ENCODE measurements around the gene BEAN1. TPM values are rescaled to one million over a fixed set of nuclear protein-coding genes. Genes with fewer than 3 reads are reported as not detected.

BEAN1 gene
- total and polyA plus RNA-seq, 8 donors: 0.08 to 0.41 (median 0.14) TPM; not detected in 5

DNA sequence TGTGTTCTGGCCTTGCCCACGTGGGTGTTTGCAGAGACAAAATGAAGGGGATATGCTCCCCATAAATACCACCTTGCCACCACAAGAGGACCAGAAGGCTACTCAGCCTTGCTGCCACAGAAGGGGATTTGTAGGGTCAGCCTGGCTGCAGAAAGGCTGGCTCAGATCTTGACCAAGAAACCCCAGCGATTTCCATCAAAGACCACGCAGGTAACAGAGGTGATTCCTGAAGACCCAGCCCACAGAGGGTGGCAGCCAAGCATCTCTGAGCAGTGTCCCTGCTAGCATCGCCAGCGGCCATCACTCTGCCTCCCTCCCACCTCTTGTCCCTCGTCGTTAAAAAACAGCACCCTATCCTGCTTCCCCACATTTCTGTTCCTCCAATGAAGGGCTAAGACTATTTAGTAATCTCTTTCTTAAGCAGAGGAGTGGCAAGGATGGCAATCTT is 54.9 kb downstream of the BEAN1 start:
- peaks cover 0 to 6% (median 0%) of the 10 kb centered on the region in 4 donors for H3K27me3 ChIP-seq
- no peak for FAIRE-seq
- DNase-seq: no peak
- WGBS, 2 donors: 52 to 58% methylated on average over 7 of the region's 7 CpGs
- no peak for TF ChIP-seq CTCF (IDR thresholded peaks at IDR 0.05)
- H3K36me3 ChIP-seq: no peaks in the 10 kb centered on the region
- no peaks in the 10 kb centered on the region for H3K4me1 ChIP-seq
- H3K4me3 ChIP-seq: no peak overlapping the region
- ATAC-seq: no peak
- no peaks in the 10 kb centered on the region for H3K9me3 ChIP-seq
- no peak overlapping the region for H3K27ac ChIP-seq
- intact Hi-C loops (cut with DNase I): loop anchor here in 1 of 3 donors (5.0 kb wide), 1 partner anchor 75 kb away; no protein-coding TSS in a partner anchor

GRCh38 chr16:66483689-66484452 is 56.8 kb downstream of the BEAN1 start:
- 34 to 36% methylated on average over 14 of the region's 14 CpGs for WGBS, 2 donors
- H3K4me3 ChIP-seq: no peak overlapping the region
- no peaks in the 10 kb centered on the region for H3K9me3 ChIP-seq
- H3K27me3 ChIP-seq: no peaks in the 10 kb centered on the region
- H3K36me3 ChIP-seq: no peaks in the 10 kb centered on the region
- ATAC-seq (peak; percentile 78 to 88 (median 86)), FAIRE-seq (no peak), DNase-seq (peak; percentile 61 to 92 (median 80))
- peak; percentile 81 to 89 (median 88) for TF ChIP-seq CTCF (IDR thresholded peaks at IDR 0.05)
- no peak overlapping the region for H3K27ac ChIP-seq
- intact Hi-C loops (cut with DNase I): loop anchor here in 1 of 3 donors (5.0 kb wide), 1 partner anchor 77 kb away; no protein-coding TSS in a partner anchor
- H3K4me1 ChIP-seq: no peaks in the 10 kb centered on the region

DNA sequence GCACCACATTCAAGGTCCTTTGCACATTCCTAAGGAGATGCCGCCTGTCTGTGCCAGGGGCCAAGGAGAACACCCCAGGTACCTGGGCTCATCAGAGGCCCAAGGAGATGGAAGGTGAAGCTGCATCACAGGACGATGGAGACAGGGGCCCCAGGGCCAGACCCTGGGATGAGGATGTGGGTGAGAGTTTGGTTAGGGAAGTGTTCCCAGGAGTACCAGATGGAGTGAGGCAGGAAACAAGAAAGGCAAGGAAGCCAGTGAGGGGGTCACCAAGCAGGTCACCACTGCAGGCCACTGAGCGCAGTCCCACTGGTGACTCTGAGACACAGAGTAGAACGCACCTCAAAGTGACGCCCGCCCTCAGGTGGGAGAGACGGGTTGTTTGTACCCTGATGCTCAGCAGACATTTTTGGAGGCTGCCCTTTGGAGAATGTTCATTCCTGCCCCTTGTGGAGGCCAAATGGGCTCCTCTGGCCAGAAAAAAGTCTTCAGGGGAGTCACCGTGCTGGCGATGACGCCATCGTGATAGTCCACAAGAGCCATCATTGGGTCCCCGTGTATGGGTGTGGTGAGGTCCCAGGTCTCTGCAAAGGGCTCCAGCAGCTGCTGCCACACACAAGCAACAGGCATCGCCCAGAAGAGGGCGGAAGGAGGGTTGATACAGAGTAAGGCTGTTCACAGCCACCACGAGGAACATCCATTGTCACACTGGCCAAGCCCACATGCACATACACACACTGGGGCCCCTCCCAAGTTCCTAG is 57.5 kb downstream of the BEAN1 start:
- Histone ChIP-seq H3K9me3 (no peaks in the 10 kb centered on the region), H3K36me3 (no peaks in the 10 kb centered on the region), H3K4me3 (no peak overlapping the region), H3K27me3 (no peaks in the 10 kb centered on the region), H3K27ac (no peak overlapping the region), H3K4me1 (no peaks in the 10 kb centered on the region)
- 77 to 83% methylated on average over 15 of the region's 15 CpGs for WGBS, 2 donors
- no peak for FAIRE-seq
- DNase-seq: peak in 1 of 6 donors; percentile 40
- no peak for ATAC-seq
- intact Hi-C loops (cut with DNase I): loop anchor here in 1 of 3 donors (5.0 kb wide), 1 partner anchor 77 kb away; no protein-coding TSS in a partner anchor
- TF ChIP-seq CTCF (IDR thresholded peaks at IDR 0.05): no peak

DNA sequence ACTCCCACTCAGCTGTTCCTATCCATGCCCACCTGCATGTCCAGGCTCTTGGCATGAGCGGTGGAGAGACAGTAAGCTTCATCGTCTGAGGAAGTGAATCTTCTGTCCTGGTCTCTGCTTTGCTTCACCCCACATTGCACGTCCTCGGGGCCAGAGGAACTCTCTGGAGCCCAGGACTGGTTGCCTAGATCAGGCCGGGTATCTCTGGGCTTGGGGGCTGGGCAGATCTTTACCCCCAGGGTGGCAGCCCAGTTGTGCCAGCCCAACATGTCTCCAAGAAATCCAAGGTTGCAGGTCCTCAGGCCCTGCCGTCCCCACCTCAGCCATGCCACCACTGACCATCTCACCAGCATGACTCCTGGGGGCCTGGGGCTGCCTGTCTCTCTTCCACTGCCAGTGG is 58.3 kb downstream of the BEAN1 start:
- ATAC-seq (no peak), FAIRE-seq (no peak), DNase-seq (peak in 1 of 6 donors; percentile 45)
- WGBS, 2 donors: 81 to 82% methylated on average over 6 of the region's 6 CpGs
- Histone ChIP-seq H3K27ac (no peak overlapping the region), H3K27me3 (no peaks in the 10 kb centered on the region), H3K4me1 (no peaks in the 10 kb centered on the region), H3K4me3 (no peak overlapping the region), H3K9me3 (no peaks in the 10 kb centered on the region), H3K36me3 (no peaks in the 10 kb centered on the region)
- intact Hi-C loops (cut with DNase I): no loop called here
- no peak for TF ChIP-seq CTCF (IDR thresholded peaks at IDR 0.05)

Data from pancreas (tissue), 10 donors.